GM21717 (cell line): ENCODE data around the gene CABCOCO1.
"Not testable (repeated sequence)": the region's sequence is repeated elsewhere in the genome, so short reads cannot be mapped to it uniquely, and the experiment has no call there.

ENCODE experiments used
- ATAC-seq: cut with Tn5 transposase; IDR thresholded peaks from one replicate; pipeline ENCODE4 v1.9.1; 2021; ENCODE audit warnings: mild to moderate bottlenecking, moderate library complexity; ENCODE audit not compliant: unreplicated experiment

Gene CABCOCO1

GRCh38 chr10:61642150-61642571, 20.6 kb upstream of the CABCOCO1 start:
- no peak for ATAC-seq

- no peak for ATAC-seq
Measured at GRCh38 chr10:61642676-61643075, 20.1 kb upstream of the CABCOCO1 start.

- no peak for ATAC-seq
Measured at GRCh38 chr10:61643316-61643751, 19.4 kb upstream of the CABCOCO1 start.

- no peak for ATAC-seq
Measured at GRCh38 chr10:61653699-61654098, 9.0 kb upstream of the CABCOCO1 start.

- ATAC-seq = no peak
Measured at GRCh38 chr10:61655335-61655851, 7.3 kb upstream of the CABCOCO1 start.

- ATAC-seq = no peak
Measured at GRCh38 chr10:61663466-61663865, 737 bp downstream of the CABCOCO1 start.

GRCh38 chr10:61664985-61665384, 2.3 kb downstream of the CABCOCO1 start:
- ATAC-seq = no peak

- ATAC-seq = no peak
Measured at GRCh38 chr10:61669161-61669725, 6.5 kb downstream of the CABCOCO1 start.

GRCh38 chr10:61669849-61670248, 7.1 kb downstream of the CABCOCO1 start:
- no peak for ATAC-seq

GRCh38 chr10:61673360-61673759, 10.6 kb downstream of the CABCOCO1 start:
- no peak for ATAC-seq

- ATAC-seq = no peak
Measured at GRCh38 chr10:61682323-61682722, 19.6 kb downstream of the CABCOCO1 start.

GRCh38 chr10:61683319-61683718, 20.6 kb downstream of the CABCOCO1 start:
- no peak for ATAC-seq

GRCh38 chr10:61684894-61685507, 22.3 kb downstream of the CABCOCO1 start:
- no peak for ATAC-seq

GRCh38 chr10:61688551-61689308, 26.0 kb downstream of the CABCOCO1 start:
- ATAC-seq = no peak

- ATAC-seq = not testable (repeated sequence)
Measured at GRCh38 chr10:61691667-61692066, 28.9 kb downstream of the CABCOCO1 start.

GRCh38 chr10:61692447-61693010, 29.8 kb downstream of the CABCOCO1 start:
- ATAC-seq = no peak

- ATAC-seq = no peak
Measured at GRCh38 chr10:61698968-61699655, 36.4 kb downstream of the CABCOCO1 start.

GRCh38 chr10:61701055-61701705, 38.5 kb downstream of the CABCOCO1 start:
- no peak for ATAC-seq

- no peak for ATAC-seq
Measured at GRCh38 chr10:61701706-61702105, 39.0 kb downstream of the CABCOCO1 start.

- no peak for ATAC-seq
Measured at GRCh38 chr10:61702584-61702983, 39.9 kb downstream of the CABCOCO1 start.
